ENCODE data around the gene C10orf95. TPM values are rescaled to one million over a fixed set of nuclear protein-coding genes. Genes with fewer than 3 reads are reported as not detected.

The C10orf95 gene
- total and polyA plus RNA-seq, 2 donors (not counting 3 experiments of a cell fraction or from before 2014, with no cell fraction given), result 0.08 TPM; not detected in 1

DNA sequence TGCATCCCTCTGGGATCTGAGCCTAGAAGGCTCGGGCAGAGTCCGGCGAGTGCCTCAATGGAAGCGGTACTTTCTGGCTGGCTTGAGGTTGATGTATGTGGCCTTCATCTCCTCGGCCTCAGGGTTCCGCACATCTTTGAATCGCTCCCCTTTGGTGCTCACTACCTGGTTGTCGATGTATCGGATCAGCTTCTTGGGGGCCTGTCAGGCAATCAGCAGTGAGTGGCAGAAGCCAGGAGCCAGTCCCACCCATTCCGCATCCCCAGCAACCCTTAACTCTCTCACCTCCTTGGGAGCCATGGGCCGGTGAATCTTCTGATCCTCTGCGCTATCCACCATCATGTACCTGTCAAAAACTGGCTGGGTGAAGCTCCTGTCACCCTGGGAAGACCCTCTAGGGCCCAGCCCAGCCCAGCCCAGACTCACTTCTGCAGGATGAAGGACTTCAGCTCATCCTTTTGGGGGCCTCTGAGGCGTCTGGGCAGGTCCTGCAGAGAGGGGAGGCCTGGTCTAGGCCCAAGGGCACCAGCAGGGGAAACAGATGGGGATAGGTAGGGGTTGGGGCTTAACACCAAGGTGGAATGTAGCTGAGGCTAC lies 27.9 kb downstream of the C10orf95 start:
- peaks cover 0 to 9% of the 10 kb centered on the region in 2 experiments for H3K36me3 ChIP-seq (ENCODE audit: control insufficient read depth in 2 of 2, extremely low read depth in 1 of 2, insufficient read depth in 2 of 2, low read length in 2 of 2)
- H4K20me1 ChIP-seq (replicated peaks; ENCODE audit: control insufficient read depth, extremely low read depth, insufficient read depth, low read length), result no peaks in the 10 kb centered on the region
- no peak overlapping the region for H3K4me2 ChIP-seq (ENCODE audit: insufficient read depth, low read length)
- DNase-seq (ENCODE audit: low read depth, low spot score) (no peak), FAIRE-seq (no peak)
- H3K27ac ChIP-seq (ENCODE audit: insufficient read depth, low read depth, low read length), result no peak overlapping the region
- H3K4me3 ChIP-seq (replicated peaks in 1 of 3; ENCODE audit: insufficient read depth in 1 of 3, low read depth in 1 of 3, low read length in 3 of 3), result no peak overlapping the region
- no peaks in the 10 kb centered on the region for H3K9me3 ChIP-seq (replicated peaks; ENCODE audit: control insufficient read depth, insufficient read depth, low read length)
- TF ChIP-seq CTCF (IDR thresholded peaks at IDR 0.05; ENCODE audit: extremely low read depth in 1 of 2, insufficient read depth in 1 of 2, low read depth in 1 of 2, low read length in 2 of 2) (no peak), POLR2A (IDR thresholded peaks at IDR 0.05; ENCODE audit: low read depth, low read length) (no peak), EZH2 (IDR thresholded peaks at IDR 0.05; ENCODE audit: borderline replicate concordance, low read depth, low read length, severe bottlenecking) (no peak), MYC (IDR thresholded peaks at IDR 0.05; ENCODE audit: low read depth, low read length) (no peak), FOS (IDR thresholded peaks at IDR 0.05; ENCODE audit: borderline replicate concordance, insufficient read depth, low read length) (no peak), GATA2 (IDR thresholded peaks at IDR 0.05; ENCODE audit: insufficient read depth, insufficient read length, low read depth, low read length) (no peak), POLR2AphosphoS5 (IDR thresholded peaks at IDR 0.05; ENCODE audit: insufficient read depth, low read depth, low read length) (no peak), JUN (IDR thresholded peaks at IDR 0.05; ENCODE audit: borderline replicate concordance, insufficient read depth, insufficient read length, low read depth) (no peak)
- TF ChIP-seq, protein P1, sequence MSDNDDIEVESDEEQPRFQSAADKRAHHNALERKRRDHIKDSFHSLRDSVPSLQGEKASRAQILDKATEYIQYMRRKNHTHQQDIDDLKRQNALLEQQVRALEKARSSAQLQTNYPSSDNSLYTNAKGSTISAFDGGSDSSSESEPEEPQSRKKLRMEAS (IDR thresholded peaks at IDR 0.05; ENCODE audit: insufficient read depth, insufficient read length), result no peak
- intact Hi-C loops (cut with micrococcal nuclease) (loop anchor here (5.0 kb wide), 3 partner anchors 79 to 224 kb away; partner anchors contain the start of genes ACTR1A and SUFU), dilution Hi-C loops (cut with MboI; ENCODE audit: extremely low pct_ligation_motif_present, low sequenced_read_pairs) (no loop called here)
- ChIA-PET CTCF (interaction anchor here (0.6 to 6.5 kb wide), 13 partner anchors 9 to 254 kb away, joined by 3 to 74 read pairs (median 21); partner anchors contain the start of genes C10orf95 and CUEDC2), POLR2A (interaction anchor here (0.5 to 0.9 kb wide), 2 partner anchors 79 to 267 kb away, joined by 3 read pairs; partner anchors contain the start of gene ACTR1A)
- peaks cover 20% of the 10 kb centered on the region for H3K4me1 ChIP-seq (ENCODE audit: control insufficient read depth, extremely low read depth, insufficient read depth, low read length)
- H3K27me3 ChIP-seq (ENCODE audit: control insufficient read depth in 2 of 2, insufficient read depth in 2 of 2, low read length in 2 of 2), result peaks cover 0 to 3% of the 10 kb centered on the region in 2 experiments
- H2AFZ ChIP-seq (ENCODE audit: low read depth, low read length), result no peak overlapping the region
- BruUV-seq (replicated peaks), result TSS peak; percentile 44
- no peaks in the 10 kb centered on the region for H3K9me1 ChIP-seq (replicated peaks; ENCODE audit: control insufficient read depth, extremely low read depth, insufficient read depth, low read length)
- no peaks in the 10 kb centered on the region for H3K79me2 ChIP-seq (ENCODE audit: control insufficient read depth, insufficient read depth, low read length)
- no peak overlapping the region for H3K9ac ChIP-seq (replicated peaks; ENCODE audit: extremely low read depth, insufficient read depth, low read length)
